ENCODE data around the gene DIDO1.

Gene DIDO1

DNA sequence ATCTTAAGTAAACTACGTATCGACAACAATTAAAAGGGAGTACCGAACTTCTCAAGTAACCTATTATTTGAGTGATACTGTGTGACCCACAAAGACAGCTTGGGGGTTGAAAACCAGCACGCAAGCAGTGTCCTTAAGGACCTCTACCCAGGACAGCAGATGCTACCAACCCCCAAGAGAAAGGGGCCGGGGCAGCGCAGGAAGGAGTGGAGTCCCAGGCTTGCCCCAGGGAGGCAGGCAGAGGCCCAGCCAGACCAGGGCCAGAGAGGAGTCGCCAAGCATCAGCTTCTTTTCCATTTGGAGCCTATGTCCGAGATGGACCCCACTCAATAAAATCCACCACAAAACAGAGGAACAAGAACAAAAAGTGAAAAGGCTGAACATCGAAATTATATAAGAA lies 11.9 kb downstream of the DIDO1 start:
- peaks cover 49% of the 10 kb centered on the region for H3K36me3 ChIP-seq (ENCODE audit: insufficient read depth, low read length)
- 93% methylated on average over 8 of the region's 9 CpGs for WGBS

GRCh38 chr20:62913043-62913630 lies 13.2 kb downstream of the DIDO1 start:
- 92% methylated on average over 7 of the region's 7 CpGs for WGBS
- Histone ChIP-seq H3K4me3 (ENCODE audit: low read length) (no peak overlapping the region), H3K27ac (ENCODE audit: low read depth, low read length) (no peak overlapping the region), H3K9me3 (ENCODE audit: insufficient read depth, low read depth, low read length) (no peaks in the 10 kb centered on the region), H3K36me3 (ENCODE audit: insufficient read depth, low read length) (peaks cover 62% of the 10 kb centered on the region), H3K4me1 (ENCODE audit: insufficient read depth, low read length) (peaks cover 39% of the 10 kb centered on the region), H3K9ac (ENCODE audit: low read depth, low read length) (no peak overlapping the region), H3K27me3 (ENCODE audit: insufficient read depth, low read length) (no peaks in the 10 kb centered on the region)

More for the DNA sequence above, 11.9 kb downstream of the DIDO1 start:
- Histone ChIP-seq H3K27ac (ENCODE audit: low read depth, low read length) (no peak overlapping the region), H3K9ac (ENCODE audit: low read depth, low read length) (no peak overlapping the region), H3K4me3 (ENCODE audit: low read length) (no peak overlapping the region), H3K4me1 (ENCODE audit: insufficient read depth, low read length) (peaks cover 49% of the 10 kb centered on the region), H3K9me3 (ENCODE audit: insufficient read depth, low read depth, low read length) (no peaks in the 10 kb centered on the region), H3K27me3 (ENCODE audit: insufficient read depth, low read length) (no peaks in the 10 kb centered on the region)

GRCh38 chr20:62911701-62912280 lies 14.5 kb downstream of the DIDO1 start:
- no peak overlapping the region for H3K9ac ChIP-seq (ENCODE audit: low read depth, low read length)
- peaks cover 76% of the 10 kb centered on the region for H3K36me3 ChIP-seq (ENCODE audit: insufficient read depth, low read length)
- H3K27me3 ChIP-seq (ENCODE audit: insufficient read depth, low read length): no peaks in the 10 kb centered on the region
- no peak overlapping the region for H3K27ac ChIP-seq (ENCODE audit: low read depth, low read length)
- H3K9me3 ChIP-seq (ENCODE audit: insufficient read depth, low read depth, low read length): no peaks in the 10 kb centered on the region
- no peak overlapping the region for H3K4me3 ChIP-seq (ENCODE audit: low read length)
- peaks cover 26% of the 10 kb centered on the region for H3K4me1 ChIP-seq (ENCODE audit: insufficient read depth, low read length)
- 96% methylated on average over 9 of the region's 10 CpGs for WGBS

- H3K9me3 ChIP-seq (ENCODE audit: insufficient read depth, low read depth, low read length): no peaks in the 10 kb centered on the region
- no peak overlapping the region for H3K9ac ChIP-seq (ENCODE audit: low read depth, low read length)
- H3K4me1 ChIP-seq (ENCODE audit: insufficient read depth, low read length): peaks cover 17% of the 10 kb centered on the region
- H3K27me3 ChIP-seq (ENCODE audit: insufficient read depth, low read length): no peaks in the 10 kb centered on the region
- H3K36me3 ChIP-seq (ENCODE audit: insufficient read depth, low read length): peaks cover 84% of the 10 kb centered on the region
- WGBS: 96% methylated on average over 45 of the region's 45 CpGs
- H3K27ac ChIP-seq (ENCODE audit: low read depth, low read length): no peak overlapping the region
- no peak overlapping the region for H3K4me3 ChIP-seq (ENCODE audit: low read length)
Observed at GRCh38 chr20:62910777-62911497, 15.4 kb downstream of the DIDO1 start.

- Histone ChIP-seq H3K9ac (ENCODE audit: low read depth, low read length) (no peak overlapping the region), H3K4me3 (ENCODE audit: low read length) (no peak overlapping the region)
Observed at GRCh38 chr20:62910217-62910766, 16.0 kb downstream of the DIDO1 start.

DNA sequence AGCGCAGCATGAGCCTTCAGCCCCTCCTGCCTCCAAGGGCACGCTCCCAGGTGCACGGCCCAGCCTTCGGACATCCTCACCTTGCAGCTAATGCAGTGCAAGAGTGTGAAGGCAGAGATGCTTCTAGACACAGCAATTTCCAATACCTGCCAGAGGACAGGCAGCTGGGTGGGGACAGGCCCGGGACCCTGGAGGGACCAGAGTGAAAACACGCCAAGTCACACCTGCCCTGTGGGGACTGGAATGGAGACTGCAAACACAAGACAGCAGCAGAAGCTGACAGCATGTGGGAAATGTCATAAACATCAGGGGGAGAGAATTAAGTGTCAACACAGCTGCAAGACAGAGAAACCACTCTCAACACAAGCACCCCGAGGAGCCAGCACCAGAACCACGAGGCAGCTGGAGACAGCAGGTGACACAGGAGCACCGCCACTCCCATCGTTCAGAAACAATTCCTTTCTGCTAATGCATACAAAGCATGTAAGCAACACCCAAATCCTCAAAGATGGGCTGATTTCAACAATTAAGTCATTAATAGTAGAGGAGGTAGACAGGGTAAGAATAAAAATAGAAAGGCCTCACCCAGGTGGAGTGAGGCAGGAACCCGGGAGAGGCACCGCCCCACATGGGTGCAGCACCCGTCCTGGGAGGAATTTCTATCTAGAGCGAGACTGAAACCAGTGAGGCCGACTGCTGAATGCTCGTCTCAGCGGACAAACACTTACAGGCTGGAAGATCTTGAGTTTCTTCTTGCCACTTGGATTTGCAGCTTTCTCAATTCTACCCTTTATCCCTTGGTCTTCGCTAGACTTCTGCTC lies 17.1 kb downstream of the DIDO1 start:
- Histone ChIP-seq H3K9ac (ENCODE audit: low read depth, low read length) (no peak overlapping the region), H3K9me3 (ENCODE audit: insufficient read depth, low read depth, low read length) (no peaks in the 10 kb centered on the region), H3K27me3 (ENCODE audit: insufficient read depth, low read length) (no peaks in the 10 kb centered on the region), H3K36me3 (ENCODE audit: insufficient read depth, low read length) (peaks cover 99% of the 10 kb centered on the region), H3K4me3 (ENCODE audit: low read length) (no peak overlapping the region), H3K4me1 (ENCODE audit: insufficient read depth, low read length) (peaks cover under 1% of the 10 kb centered on the region; the same call in 1 of the 2 replicates), H3K27ac (ENCODE audit: low read depth, low read length) (no peak overlapping the region)
- WGBS: 95% methylated on average over 18 of the region's 18 CpGs

More at GRCh38 chr20:62910217-62910766, 16.0 kb downstream of the DIDO1 start:
- H3K27ac ChIP-seq (ENCODE audit: low read depth, low read length): no peak overlapping the region
- H3K9me3 ChIP-seq (ENCODE audit: insufficient read depth, low read depth, low read length): no peaks in the 10 kb centered on the region
- H3K4me1 ChIP-seq (ENCODE audit: insufficient read depth, low read length): peaks cover 11% of the 10 kb centered on the region
- H3K27me3 ChIP-seq (ENCODE audit: insufficient read depth, low read length): no peaks in the 10 kb centered on the region
- WGBS: 95% methylated on average over 11 of the region's 11 CpGs
- H3K36me3 ChIP-seq (ENCODE audit: insufficient read depth, low read length): peaks cover 91% of the 10 kb centered on the region

DNA sequence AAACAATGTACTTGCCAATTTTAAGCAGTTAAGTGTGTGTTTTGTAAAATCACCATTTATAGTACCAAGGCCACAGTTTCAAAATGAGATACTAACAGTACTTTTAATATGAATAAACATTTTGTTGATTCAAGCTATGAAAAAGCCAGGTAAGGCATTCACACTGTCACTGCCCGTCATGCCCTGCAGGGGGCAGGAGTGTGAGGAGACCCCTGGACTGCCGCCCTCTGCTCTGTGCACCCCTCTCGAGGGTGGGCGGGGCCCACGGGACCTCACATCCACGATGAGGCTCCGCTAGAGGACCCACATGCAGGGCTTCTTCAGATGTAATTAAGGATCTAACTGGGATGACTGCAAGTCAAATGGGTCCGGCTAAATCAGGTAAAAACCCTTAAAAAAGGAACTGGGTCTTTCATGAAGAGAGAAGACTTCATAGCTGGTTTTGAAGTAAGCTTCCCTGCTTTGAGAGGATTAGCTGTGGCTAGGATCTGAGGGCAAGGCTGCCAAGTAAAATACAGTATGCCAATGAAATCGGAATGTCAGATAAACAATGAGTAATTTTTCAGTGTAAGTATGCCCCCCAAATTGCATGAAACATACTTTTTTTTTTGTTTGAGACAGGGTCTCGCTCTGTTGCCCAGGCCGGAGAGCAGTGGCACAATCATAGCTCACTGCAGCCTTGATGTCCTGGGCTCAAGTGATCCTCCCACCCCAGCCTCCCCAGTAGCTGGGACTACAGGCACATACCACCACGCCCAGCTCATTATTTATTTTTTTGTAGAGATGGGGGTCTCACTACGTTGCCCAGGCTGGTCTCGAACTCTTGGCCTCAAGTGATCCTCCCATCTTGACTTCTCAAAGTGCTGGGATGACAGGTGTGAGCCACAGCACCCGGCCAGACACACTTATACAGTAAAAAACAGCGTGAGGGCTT lies 18.7 kb downstream of the DIDO1 start:
- Histone ChIP-seq H3K9ac (ENCODE audit: low read depth, low read length) (no peak overlapping the region), H3K4me1 (ENCODE audit: insufficient read depth, low read length) (no peaks in the 10 kb centered on the region), H3K36me3 (ENCODE audit: insufficient read depth, low read length) (peaks cover 100% of the 10 kb centered on the region), H3K27ac (ENCODE audit: low read depth, low read length) (no peak overlapping the region), H3K4me3 (ENCODE audit: low read length) (no peak overlapping the region), H3K27me3 (ENCODE audit: insufficient read depth, low read length) (no peaks in the 10 kb centered on the region), H3K9me3 (ENCODE audit: insufficient read depth, low read depth, low read length) (no peaks in the 10 kb centered on the region)
- WGBS: 91% methylated on average over 16 of the region's 16 CpGs

DNA sequence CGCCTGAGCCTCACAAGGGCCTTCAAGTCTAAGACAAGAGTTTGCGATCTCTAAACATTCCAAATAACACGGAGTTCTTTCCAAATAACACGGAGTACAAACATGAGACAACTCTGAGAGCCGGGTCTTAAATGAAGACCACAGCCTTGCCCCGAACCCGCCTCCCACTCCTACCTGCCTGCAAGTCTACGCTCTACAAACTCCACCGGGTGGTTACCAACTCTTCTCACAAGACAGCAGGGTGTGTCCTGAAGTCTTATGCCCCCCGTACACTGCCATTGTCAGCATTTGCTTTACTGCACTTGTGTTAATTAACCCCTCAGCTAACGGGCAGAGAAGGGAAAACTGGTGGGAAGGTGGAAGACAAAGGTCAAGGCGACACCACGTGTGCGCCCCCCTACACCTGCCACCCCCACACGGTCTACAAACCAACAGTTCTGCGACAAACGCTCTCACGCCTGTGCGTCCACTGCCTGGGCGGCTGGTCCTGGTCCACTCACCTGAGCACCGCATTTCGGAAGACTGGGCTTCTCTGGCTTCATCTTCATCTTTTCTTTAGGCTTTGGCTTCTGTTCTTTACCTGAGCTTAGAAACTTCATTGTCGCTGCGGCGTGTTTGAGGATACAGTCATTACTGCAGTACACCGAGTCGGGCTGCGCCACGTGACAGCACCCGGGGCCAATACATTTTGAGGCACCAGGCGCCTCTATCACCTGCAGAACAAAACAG lies 19.5 kb downstream of the DIDO1 start:
- Histone ChIP-seq H3K4me1 (ENCODE audit: insufficient read depth, low read length) (no peaks in the 10 kb centered on the region), H3K27me3 (ENCODE audit: insufficient read depth, low read length) (no peaks in the 10 kb centered on the region), H3K9me3 (ENCODE audit: insufficient read depth, low read depth, low read length) (no peaks in the 10 kb centered on the region), H3K9ac (ENCODE audit: low read depth, low read length) (no peak overlapping the region), H3K4me3 (ENCODE audit: low read length) (no peak overlapping the region), H3K36me3 (ENCODE audit: insufficient read depth, low read length) (peaks cover 100% of the 10 kb centered on the region), H3K27ac (ENCODE audit: low read depth, low read length) (no peak overlapping the region)
- WGBS: 94% methylated on average over 31 of the region's 31 CpGs

GRCh38 chr20:62906209-62906608 lies 20.1 kb downstream of the DIDO1 start:
- Histone ChIP-seq H3K27ac (ENCODE audit: low read depth, low read length) (no peak overlapping the region), H3K36me3 (ENCODE audit: insufficient read depth, low read length) (peaks cover 100% of the 10 kb centered on the region), H3K9ac (ENCODE audit: low read depth, low read length) (no peak overlapping the region), H3K4me3 (ENCODE audit: low read length) (no peak overlapping the region), H3K4me1 (ENCODE audit: insufficient read depth, low read length) (no peaks in the 10 kb centered on the region), H3K9me3 (ENCODE audit: insufficient read depth, low read depth, low read length) (no peaks in the 10 kb centered on the region), H3K27me3 (ENCODE audit: insufficient read depth, low read length) (no peaks in the 10 kb centered on the region)
- 96% methylated on average over 16 of the region's 16 CpGs for WGBS
